AG04449 (cell line): ENCODE measurements around the gene CAPSL.

Source experiments
- CTCF ChIA-PET: fragments of 350-600 bp; formaldehyde crosslinking; extraction: SDS; loops from one replicate; lab custom pipeline; 2021; ENCODE audit warnings: antibody characterized with exemption; lab: Yijun Ruan, JAX
- POLR2A ChIA-PET: fragments of 400-600, 350-600 bp; formaldehyde crosslinking; extraction: SDS; loops from one replicate; lab custom pipeline; 2020; ENCODE audit warnings: antibody characterized with exemption, inconsistent platforms; lab: Yijun Ruan, JAX
- DNase-seq: peaks from one replicate; pipeline ENCODE4 v3.0.0-alpha.2; 2010; ENCODE audit warnings: low read depth, low spot score
- H3K4me3 ChIP-seq: 2 replicates; pipeline ENCODE4 v1.5.1; 2011; ENCODE audit warnings: low read depth, mild to moderate bottlenecking, control low read depth, low read length
- TF ChIP-seq, protein P1 (sequence below): IDR thresholded peaks from one replicate; pipeline ENCODE4 v1.5.1; 2011; ENCODE audit warnings: mild to moderate bottlenecking, moderate library complexity, low read length, control low read depth, inconsistent platforms; ENCODE audit not compliant: insufficient read depth; ENCODE audit errors: missing control alignments

The CAPSL gene

DNA sequence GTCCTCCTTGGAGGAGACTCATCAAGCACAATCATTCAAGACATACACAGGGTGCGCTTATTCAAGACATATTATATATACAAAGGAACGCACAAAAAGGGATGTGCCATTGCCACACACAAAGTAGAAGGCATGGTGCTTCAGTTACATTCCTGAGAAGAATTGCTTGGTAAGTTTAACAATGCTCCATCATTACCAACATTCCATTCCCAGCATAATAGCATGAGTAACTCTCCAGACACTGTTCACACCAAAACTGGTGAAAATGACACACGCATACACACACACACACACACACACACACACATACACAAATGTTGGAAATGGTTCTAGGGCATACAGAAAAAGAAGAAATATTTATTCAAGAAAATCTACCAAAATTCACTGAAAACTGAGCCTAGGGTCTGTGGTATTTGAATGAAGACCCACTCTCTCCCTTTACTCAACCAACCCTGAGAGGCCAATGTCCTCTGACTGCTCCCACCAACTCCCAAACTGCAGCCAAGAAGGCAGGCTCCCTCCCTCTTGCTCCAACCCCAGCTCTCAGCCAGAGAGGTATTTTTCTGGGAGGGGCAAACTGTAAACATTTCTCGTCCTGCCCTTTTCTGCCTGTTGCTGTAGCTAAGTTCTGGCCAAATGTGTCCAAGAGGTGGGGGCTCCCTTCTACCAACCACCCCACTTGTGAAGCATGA is 32.9 kb upstream of the CAPSL start:
- ChIA-PET CTCF (no interaction called here), POLR2A (no interaction called here)
- TF ChIP-seq, protein P1, sequence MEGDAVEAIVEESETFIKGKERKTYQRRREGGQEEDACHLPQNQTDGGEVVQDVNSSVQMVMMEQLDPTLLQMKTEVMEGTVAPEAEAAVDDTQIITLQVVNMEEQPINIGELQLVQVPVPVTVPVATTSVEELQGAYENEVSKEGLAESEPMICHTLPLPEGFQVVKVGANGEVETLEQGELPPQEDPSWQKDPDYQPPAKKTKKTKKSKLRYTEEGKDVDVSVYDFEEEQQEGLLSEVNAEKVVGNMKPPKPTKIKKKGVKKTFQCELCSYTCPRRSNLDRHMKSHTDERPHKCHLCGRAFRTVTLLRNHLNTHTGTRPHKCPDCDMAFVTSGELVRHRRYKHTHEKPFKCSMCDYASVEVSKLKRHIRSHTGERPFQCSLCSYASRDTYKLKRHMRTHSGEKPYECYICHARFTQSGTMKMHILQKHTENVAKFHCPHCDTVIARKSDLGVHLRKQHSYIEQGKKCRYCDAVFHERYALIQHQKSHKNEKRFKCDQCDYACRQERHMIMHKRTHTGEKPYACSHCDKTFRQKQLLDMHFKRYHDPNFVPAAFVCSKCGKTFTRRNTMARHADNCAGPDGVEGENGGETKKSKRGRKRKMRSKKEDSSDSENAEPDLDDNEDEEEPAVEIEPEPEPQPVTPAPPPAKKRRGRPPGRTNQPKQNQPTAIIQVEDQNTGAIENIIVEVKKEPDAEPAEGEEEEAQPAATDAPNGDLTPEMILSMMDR, result no peak
- no peak overlapping the region for H3K4me3 ChIP-seq
- no peak for DNase-seq

DNA sequence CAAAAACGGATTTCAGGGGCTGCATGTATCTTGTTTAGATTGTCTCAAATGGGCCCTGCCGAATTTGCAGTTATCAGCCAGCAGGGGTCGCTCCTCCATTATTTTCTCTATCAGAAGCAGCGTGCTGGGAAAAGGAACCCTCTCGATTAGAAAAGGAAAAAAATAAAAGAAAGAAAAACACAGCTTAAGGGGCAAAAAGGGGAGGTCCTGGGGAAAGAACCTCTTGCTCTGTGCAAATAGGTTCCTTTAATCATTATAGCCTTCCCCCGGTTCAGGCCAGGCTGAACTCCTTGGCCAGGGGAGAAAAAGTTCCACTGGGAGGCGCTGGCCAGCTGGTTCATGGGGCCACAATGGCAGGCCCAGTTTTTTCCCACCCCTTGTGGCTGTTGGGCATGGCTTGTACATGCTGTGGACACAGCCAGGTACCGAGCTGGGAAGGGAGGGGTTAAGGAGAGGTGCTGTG is 25.0 kb upstream of the CAPSL start:
- ChIA-PET CTCF (interaction anchor here (0.7 to 1.7 kb wide), 2 partner anchors 26 to 732 kb away, joined by 3 to 5 read pairs; no protein-coding TSS in a partner anchor), POLR2A (no interaction called here)
- H3K4me3 ChIP-seq, result no peak overlapping the region
- DNase-seq, result no peak
- TF ChIP-seq, protein P1, result peak; percentile 15

DNA sequence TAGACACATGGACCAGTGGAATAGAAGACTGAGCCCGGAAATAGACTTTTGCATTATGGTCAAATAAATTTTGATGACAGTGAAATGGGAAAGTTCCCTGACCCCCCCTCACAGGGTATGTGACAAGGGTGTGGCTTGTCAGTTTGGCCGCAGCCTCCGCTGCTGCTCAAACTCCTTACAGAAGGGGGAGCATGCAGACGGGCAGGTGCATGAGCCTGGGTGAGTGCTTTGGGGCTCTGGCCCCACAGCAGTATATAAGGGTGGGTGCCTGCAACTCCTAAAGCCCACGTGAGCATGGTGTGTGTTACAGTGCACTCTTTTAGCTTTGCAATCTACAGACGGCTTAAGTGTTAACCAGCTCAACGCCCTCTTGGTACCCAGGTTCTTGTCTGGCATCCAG is 21.9 kb upstream of the CAPSL start:
- TF ChIP-seq, protein P1, result no peak
- DNase-seq, result no peak
- ChIA-PET POLR2A (no interaction called here), CTCF (no interaction called here)
- H3K4me3 ChIP-seq, result no peak overlapping the region

DNA sequence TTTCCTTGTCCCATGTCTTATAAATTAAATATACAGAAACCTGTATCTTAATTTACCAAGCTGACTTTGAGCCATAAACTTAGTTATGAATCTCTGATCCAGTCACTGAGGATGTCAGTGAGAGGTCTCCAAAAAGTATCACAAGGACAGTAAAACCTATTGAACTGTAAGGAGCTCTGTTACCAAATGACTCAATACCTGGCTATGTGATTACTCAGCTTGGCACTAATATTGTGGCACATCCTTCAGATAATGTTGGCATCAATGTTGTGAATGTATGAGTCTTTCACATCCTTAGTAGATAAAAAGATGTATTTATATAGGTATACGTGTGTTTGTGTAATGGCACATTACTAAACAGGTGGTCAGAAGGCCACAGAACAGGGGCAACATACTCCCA is 18.0 kb upstream of the CAPSL start:
- no peak for DNase-seq
- TF ChIP-seq, protein P1, result no peak
- ChIA-PET POLR2A (no interaction called here), CTCF (no interaction called here)
- H3K4me3 ChIP-seq, result no peak overlapping the region

DNA sequence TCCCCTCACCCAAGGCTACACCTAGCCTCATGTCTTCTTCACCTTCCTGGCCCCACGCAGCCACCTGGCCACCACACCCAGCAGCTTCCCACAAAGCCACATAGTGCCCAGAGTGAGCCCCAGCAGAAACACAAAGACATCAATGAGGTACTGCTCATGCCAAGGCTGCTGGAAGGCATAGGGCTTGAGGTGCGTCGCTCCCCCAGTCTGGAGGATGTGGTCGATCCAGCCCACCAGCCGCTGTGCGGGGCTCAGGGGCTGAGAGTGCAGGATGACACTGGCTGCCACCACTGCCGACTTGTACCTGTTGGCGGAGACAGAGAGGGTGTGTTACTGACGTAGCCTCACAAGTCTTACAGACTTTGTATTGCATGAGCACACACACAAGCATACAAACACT is 15.8 kb upstream of the CAPSL start:
- H3K4me3 ChIP-seq, result no peak overlapping the region
- ChIA-PET CTCF (no interaction called here), POLR2A (no interaction called here)
- no peak for DNase-seq
- TF ChIP-seq, protein P1, result no peak

DNA sequence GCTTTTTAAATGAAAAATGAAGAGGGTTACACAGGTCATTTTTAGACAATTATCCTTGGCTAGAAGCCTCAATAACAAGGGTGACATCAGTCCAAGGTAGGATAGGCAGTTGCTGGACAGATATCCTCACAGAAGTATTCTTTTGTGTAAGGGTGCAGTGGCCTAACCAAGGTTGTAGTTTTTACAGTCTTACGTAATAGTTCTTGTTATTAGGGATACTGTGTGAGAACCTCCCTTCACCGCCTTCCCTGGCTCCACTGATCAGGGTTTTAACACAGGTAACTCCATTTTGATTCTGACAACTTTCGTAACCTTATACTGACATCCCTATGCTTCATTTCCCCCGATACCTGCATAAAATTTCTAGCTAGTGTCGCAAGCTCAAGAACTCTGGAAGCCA is 8.7 kb upstream of the CAPSL start:
- POLR2A ChIA-PET, result no interaction called here
- CTCF ChIA-PET, result no interaction called here
- TF ChIP-seq, protein P1, result no peak
- no peak overlapping the region for H3K4me3 ChIP-seq
- no peak for DNase-seq
